AG04450 (cell line): ENCODE data around the gene SELPLG. TPM values are rescaled to one million over a fixed set of nuclear protein-coding genes. Genes with fewer than 3 reads are reported as not detected.

Experiments used
- CTCF ChIA-PET: fragments of 300-600, 350-600 bp; formaldehyde crosslinking; extraction: SDS; loops from one replicate; lab custom pipeline; 2022; ENCODE audit warnings: antibody characterized with exemption, inconsistent platforms; lab: Charles Lee
- POLR2A ChIA-PET: fragments of 350-600 bp; formaldehyde crosslinking; extraction: SDS; loops from one replicate; lab custom pipeline; 2021; ENCODE audit warnings: antibody characterized with exemption, inconsistent platforms; lab: Yijun Ruan, JAX
- DNase-seq: peaks from one replicate; pipeline ENCODE4 v3.0.0-alpha.2; 2011; ENCODE audit warnings: low read depth, low spot score
- H3K27ac ChIP-seq: one replicate; pipeline ENCODE4 v1.5.1; 2012; ENCODE audit warnings: low read depth, low read length, control low read depth
- H3K27me3 ChIP-seq: one replicate; pipeline ENCODE4 v1.6.0; 2012; ENCODE audit warnings: low read length; ENCODE audit not compliant: control insufficient read depth, insufficient read depth
- H3K4me3 ChIP-seq: 2 replicates; pipeline ENCODE4 v1.5.1; 2011; ENCODE audit warnings: mild to moderate bottlenecking, low read depth, low read length, control low read depth
- H3K9me3 ChIP-seq: 2 replicates; pipeline ENCODE4 v1.5.1; 2012; ENCODE audit warnings: low read length; ENCODE audit not compliant: control insufficient read depth, insufficient read depth
- polyA plus RNA-seq: library from polyadenylated mRNA; depleted of rRNA; stranded (reverse); fragments of >200 nt; gene quantifications from 2 replicates; pipeline ENCODE4 v1.2.3, GENCODE V29; 2011
- TF ChIP-seq, protein P1 (sequence below): IDR thresholded peaks from 2 replicates; pipeline ENCODE4 v1.5.1; 2011; ENCODE audit warnings: low read depth, low read length, control low read depth, inconsistent platforms

SELPLG gene
- polyA plus RNA-seq, 1 experiment = 6.1 TPM

DNA sequence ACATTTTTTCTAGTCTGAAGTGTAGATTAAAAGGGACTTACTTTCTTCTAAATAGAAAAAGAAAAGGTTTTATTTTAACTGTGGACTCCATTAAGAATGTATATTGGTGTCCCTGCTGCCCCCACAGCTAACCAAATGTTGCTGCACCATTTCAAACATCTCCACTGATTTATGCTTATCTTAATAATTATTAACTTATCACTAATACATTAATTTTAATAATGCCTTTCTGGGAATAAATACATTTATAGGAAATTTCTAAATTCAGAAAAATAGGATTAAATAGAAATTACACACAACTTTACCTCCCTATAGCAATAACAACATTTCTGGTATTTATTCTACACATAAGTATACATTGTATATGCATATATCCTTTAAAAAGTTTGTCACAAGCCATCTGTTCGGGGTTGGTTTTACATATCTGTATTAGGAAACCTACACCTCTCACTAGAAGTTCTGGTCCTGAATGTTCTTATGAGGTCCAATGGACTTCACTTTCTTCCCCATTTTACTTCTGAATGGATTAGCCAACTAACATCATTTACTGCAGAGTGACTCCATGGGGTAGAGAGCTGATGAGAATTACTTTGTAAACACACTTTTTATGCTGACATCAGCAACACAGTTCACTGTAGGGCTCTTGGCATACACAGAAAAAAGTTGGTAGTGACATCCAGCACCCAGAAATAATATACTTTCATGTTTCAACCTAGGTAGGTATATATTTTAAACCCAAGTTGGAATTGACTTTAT, 9.4 kb upstream of the SELPLG start:
- no peak for DNase-seq
- Histone ChIP-seq H3K27me3 (no peaks in the 10 kb centered on the region), H3K9me3 (no peaks in the 10 kb centered on the region), H3K4me3 (no peak overlapping the region), H3K27ac (no peak overlapping the region)
- TF ChIP-seq, protein P1, sequence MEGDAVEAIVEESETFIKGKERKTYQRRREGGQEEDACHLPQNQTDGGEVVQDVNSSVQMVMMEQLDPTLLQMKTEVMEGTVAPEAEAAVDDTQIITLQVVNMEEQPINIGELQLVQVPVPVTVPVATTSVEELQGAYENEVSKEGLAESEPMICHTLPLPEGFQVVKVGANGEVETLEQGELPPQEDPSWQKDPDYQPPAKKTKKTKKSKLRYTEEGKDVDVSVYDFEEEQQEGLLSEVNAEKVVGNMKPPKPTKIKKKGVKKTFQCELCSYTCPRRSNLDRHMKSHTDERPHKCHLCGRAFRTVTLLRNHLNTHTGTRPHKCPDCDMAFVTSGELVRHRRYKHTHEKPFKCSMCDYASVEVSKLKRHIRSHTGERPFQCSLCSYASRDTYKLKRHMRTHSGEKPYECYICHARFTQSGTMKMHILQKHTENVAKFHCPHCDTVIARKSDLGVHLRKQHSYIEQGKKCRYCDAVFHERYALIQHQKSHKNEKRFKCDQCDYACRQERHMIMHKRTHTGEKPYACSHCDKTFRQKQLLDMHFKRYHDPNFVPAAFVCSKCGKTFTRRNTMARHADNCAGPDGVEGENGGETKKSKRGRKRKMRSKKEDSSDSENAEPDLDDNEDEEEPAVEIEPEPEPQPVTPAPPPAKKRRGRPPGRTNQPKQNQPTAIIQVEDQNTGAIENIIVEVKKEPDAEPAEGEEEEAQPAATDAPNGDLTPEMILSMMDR = no peak
- CTCF ChIA-PET = no interaction called here
- POLR2A ChIA-PET = no interaction called here

DNA sequence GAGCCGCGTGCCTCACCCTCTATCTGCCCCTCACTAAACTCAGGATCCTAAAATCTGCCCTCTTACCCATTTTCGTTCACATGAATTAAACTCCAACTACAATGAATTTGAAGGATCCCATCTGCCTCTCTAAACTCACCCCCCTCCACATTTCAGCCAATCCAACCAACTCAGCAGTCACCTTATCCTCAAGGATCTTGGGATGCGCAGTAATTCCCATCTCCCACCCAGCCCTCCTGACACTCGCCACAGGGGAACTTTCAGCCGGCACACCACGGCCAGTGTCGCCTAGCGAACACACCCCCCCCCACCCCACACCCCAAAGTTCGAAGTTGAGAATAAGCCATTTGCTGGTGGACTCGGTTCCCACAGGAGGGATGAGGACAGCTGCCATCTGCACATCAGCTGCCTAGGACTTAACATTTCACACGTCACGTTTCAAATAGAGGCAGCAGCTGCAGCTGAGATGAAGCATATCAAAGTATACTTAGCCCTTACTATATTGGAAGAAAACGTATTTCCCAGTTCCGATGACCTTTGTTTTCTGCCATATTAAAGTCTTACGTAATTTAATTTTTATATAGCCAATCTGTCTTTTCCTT, 8.7 kb upstream of the SELPLG start:
- CTCF ChIA-PET = interaction anchor here (1.2 kb wide), 1 partner anchor 23 kb away, joined by 3 read pairs; no protein-coding TSS in a partner anchor
- peak overlapping the region; percentile 1 for H3K27ac ChIP-seq
- POLR2A ChIA-PET = interaction anchor here (0.6 kb wide), 1 partner anchor 7 kb away, joined by 8 read pairs; no protein-coding TSS in a partner anchor

DNA sequence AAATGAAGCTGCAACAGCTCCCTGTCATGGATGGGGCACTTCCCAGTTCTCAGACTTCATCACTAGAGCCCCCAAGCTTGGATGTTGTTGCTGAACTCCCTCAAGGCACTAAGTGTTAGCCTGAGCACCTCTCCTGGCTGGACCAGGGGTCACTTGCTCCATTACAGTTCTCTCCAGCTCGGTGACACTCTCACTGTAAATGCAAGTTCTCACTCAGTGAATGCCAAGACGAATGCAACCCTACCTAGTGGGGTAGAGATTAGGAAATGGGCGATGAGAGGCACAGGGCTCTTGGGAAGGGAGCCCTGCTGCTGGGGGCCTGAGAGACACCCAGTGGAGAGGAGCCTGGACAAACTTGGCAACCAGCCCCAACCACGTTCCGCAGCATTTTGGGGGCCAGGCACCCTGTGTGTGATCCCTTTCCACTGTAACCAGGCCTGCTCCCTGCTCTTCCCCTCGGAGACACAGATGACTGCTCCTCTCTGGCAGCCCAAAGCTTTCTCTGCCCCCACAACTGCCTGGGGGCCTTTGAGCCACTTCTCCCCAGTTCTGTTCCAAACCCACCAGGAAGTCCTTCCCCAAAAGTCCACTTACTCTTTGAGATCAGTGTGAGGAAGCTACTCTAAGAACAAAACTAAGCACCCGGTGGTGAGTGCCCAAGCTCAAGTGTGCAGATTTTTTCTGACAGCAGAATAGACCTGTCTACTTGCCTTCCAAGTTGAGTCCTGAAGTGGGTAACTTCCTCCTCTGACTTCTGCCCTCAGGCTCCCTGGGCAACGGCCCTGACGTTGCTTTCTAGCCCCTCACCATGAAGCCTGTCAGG, 8.0 kb upstream of the SELPLG start:
- Histone ChIP-seq H3K27ac (peak overlapping the region; percentile 1), H3K27me3 (no peaks in the 10 kb centered on the region), H3K9me3 (no peaks in the 10 kb centered on the region), H3K4me3 (no peak overlapping the region)
- POLR2A ChIA-PET = interaction anchor here (0.6 to 1.5 kb wide), 4 partner anchors 8 to 43 kb away, joined by 3 to 8 read pairs (median 6); no protein-coding TSS in a partner anchor
- TF ChIP-seq, protein P1 = no peak
- no peak for DNase-seq
- CTCF ChIA-PET = interaction anchor here (0.6 to 3.0 kb wide), 6 partner anchors 23 to 162 kb away, joined by 3 to 13 read pairs (median 3); no protein-coding TSS in a partner anchor

More for the DNA sequence above, 8.7 kb upstream of the SELPLG start:
- Histone ChIP-seq H3K27me3 (no peaks in the 10 kb centered on the region), H3K9me3 (no peaks in the 10 kb centered on the region), H3K4me3 (no peak overlapping the region)
- TF ChIP-seq, protein P1 = no peak
- DNase-seq = no peak

DNA sequence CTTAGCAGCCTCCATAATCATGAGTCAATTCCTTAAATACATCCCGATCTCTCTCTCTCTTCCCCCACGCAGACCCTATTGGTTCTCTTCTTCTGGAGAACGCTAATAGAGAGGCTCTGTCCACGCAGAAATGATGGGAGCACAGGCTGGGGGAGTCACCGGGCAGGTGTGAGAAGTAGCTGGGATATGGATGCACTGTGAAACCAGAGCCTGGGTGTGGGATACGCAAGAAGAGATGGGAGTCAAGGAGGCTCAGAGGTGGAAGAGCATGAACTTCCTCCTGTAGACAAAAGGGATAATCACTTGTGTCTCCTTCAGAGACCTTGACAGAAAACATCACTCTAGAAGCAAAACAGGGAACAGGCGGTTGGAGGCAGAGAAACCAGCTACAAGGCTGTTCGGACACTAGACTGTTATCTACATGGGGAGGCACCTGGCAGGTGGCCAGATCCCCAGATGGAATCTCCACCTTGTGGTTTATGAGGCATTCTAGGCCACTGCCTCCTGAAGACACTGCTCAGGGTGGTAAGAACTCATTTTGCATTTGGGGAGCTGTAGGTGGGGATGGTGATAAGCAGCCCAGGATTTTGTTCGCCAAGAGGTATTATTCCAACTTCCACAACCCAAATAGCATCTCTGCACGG, 7.2 kb upstream of the SELPLG start:
- no peaks in the 10 kb centered on the region for H3K9me3 ChIP-seq
- DNase-seq = no peak
- H3K4me3 ChIP-seq = no peak overlapping the region
- ChIA-PET CTCF (interaction anchor here (0.6 to 3.0 kb wide), 6 partner anchors 22 to 163 kb away, joined by 3 to 13 read pairs (median 3); no protein-coding TSS in a partner anchor), POLR2A (interaction anchor here (0.6 to 1.5 kb wide), 4 partner anchors 9 to 159 kb away, joined by 3 to 6 read pairs (median 6); no protein-coding TSS in a partner anchor)
- TF ChIP-seq, protein P1 = no peak
- H3K27ac ChIP-seq = peak overlapping the region; percentile 11
- no peaks in the 10 kb centered on the region for H3K27me3 ChIP-seq
